GM08714 (cell line): ENCODE measurements around the gene AFF3.

ENCODE experiments used
- H3K4me3 ChIP-seq: fragments of 200-500 bp; sonication (Bioruptor generic); 2 replicates; pipeline ENCODE4 v1.5.1; 2014; ENCODE audit warnings: mild to moderate bottlenecking, low read length, inconsistent platforms
- ZNF274 ChIP-seq: IDR thresholded peaks from 2 replicates; pipeline ENCODE4 v1.6.1; 2012; ENCODE audit warnings: mild to moderate bottlenecking, low read depth, low read length

The AFF3 gene

DNA sequence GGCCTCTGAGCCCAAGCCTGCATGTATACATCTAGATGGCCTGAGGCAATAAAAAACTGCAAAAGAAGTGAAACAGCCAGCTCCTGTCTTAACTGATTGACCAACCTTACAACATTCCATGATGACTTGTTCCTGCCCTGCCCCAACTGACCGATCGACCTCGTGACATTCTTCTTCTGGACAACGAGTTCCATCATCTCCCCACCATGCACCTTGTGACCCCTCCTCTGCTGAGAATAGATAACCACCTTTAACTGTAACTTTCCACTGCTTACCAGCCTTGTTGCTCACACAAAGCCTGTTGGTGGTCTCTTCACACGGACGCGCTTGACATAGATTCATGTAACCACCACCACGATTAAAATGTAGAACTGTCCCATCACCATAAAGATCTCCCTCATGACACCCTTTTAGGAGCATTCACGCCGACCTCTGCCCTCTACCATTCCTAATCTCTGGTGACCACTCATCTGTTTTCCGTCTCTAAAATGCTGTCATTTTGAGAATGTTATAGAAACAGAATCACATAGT is 532.5 kb downstream of the AFF3 start:
- no peak overlapping the region for H3K4me3 ChIP-seq
- TF ChIP-seq ZNF274 = no peak

DNA sequence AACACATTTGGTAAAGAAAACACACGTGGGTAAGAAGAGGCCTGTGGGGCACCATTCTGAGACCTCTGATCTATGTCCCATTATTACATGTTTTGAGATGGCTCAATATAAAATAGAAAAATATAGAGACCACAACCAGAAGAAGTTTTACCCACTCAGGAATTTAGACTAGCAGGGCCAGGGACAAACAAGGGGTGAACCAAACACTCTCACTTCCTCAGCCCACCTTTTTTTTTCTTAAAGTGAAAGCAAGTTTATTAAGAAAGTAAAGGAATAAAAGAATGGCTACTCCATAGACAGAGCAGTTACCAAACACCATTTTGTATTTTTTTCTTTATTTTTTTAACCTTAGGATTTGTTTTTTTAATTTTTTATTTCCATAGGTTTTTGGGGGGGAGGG is 533.5 kb downstream of the AFF3 start:
- TF ChIP-seq ZNF274 = no peak
- H3K4me3 ChIP-seq = no peak overlapping the region

DNA sequence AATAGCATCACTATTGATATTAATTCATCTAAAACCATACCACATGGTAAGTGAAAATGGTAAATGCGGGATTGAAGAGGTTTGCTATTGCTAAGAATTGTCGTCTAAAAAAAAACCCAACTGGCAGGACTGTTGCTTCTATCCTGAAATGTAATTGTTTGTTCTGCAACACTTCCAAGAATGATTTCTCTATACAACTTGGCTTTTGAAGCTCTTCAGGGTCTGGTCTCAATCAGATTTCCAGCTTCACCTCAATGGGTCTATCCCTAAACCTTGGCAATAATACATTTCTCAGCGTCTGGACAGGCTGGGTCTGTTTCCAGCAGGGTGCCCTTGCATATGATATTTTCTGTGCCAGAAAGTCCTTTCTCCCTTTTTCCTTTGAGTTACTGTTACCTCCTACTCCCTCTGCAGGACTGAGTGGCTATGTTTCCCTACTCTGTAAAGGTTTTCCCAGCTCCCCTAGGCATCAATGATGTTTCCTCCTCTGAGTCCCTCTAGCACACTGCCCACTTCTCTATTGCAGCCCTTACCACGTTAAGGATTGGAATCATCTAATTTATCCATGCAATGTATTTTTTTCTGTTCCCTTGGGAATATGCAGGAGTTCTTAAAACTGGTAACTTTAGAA is 534.4 kb downstream of the AFF3 start:
- TF ChIP-seq ZNF274 = no peak
- no peak overlapping the region for H3K4me3 ChIP-seq

DNA sequence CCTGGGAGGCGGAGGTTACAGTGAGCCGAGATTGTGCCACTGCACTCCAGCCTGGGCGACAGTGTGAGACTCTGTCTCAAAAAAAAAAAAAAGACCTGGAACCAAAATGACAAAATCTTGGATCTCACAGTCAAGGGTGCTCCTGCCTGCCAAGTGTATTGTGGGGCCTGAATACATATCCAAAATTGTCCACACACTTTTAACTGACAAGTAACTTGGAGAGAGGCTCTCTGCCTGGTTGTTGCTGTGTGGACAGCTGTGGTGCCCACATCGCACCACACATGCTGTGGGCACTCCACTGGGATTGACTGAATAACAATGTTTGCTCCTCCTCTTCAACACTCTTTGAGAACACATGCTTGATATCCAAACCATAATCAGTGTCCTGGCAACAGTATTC is 534.9 kb downstream of the AFF3 start:
- TF ChIP-seq ZNF274 = no peak
- H3K4me3 ChIP-seq = no peak overlapping the region

DNA sequence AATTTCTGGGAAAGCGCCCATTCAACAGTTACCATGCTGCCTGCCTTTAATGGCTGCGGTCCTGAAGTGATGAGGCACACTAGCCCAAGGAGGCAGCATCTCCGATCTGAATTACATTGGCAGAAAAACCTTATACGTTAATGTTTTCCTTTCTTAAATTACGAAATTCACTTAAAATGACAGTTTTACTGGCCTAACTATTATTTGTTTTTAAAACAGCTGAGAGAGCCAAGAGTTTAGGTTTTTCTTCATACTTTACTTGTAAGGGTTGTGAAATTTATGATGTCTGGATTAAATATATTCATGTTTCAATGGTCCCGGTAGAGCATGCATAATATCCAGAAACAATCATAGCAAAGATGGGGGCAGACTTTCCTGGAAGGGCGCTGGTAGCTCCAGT is 537.4 kb downstream of the AFF3 start:
- no peak overlapping the region for H3K4me3 ChIP-seq
- no peak for TF ChIP-seq ZNF274

DNA sequence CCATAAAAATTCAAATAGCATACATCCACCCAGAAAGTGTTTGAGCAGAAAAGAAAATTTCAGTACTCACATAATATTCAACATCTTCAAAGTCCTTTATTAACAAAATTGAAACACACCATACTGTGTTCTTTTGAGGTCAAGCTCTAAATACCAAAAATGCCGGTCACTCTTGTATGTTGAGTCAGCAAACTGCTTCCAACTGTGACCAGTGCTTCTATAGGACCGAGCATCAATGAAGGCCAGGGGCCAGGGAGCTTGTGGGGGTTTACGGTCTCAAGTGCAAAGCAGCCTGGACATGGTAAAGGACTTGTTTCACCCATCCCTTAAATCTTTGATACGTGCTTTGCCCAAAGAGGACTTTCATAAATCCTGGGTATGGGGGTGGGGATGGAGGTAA is 539.9 kb downstream of the AFF3 start:
- no peak for TF ChIP-seq ZNF274
- H3K4me3 ChIP-seq = no peak overlapping the region

DNA sequence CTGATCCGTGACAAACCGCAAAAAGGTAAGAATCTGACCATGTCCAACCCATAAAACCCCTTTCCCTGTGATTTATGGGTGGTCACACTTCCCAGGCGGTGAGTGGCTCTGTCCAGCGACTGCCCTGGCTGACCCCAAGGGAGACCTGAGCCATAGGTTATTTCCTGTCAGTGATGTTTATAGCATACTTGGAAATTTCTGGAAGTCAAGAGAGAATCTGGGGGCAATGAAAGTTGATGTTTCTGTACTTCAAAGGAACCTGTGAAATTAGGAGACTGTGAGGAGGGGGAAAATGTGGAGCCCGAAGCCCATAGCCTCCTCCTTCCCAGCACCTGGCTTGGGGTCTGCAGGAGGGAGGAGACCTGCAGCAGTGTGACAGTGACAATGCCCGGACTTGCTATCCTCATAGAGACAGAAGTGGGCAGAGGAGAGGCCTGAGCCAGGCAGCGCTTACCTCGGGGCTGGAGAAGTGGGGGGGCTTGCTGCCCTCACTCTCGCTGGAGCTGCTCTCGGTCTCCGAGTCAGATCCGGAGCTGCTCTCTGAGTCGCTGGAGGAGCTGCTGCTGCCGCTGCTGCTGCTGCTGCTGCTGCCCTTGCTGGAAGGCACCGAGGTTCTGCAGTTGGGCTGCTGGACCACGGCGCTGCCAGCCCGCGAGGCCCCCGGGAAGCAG is 541.3 kb downstream of the AFF3 start:
- H3K4me3 ChIP-seq = no peak overlapping the region
- no peak for TF ChIP-seq ZNF274

DNA sequence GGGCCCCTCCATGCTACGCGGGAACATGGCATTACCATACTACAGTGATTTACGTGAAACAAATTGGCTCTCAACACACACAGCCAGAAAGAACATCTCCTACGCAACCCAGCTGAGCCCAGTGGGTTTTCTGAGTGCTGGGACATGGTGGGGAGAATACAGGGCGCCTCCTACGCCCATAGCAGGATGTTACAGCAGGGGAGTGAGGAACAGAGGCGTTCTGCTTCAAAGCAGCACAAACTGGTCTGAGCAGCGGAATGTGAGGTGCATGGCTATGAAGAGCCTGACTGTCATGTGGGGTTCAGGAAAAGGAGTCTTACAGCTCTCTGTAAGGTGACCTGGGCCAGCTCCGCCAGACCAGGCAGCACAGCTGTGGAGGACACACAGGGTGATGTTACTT is 543.9 kb downstream of the AFF3 start:
- H3K4me3 ChIP-seq = no peak overlapping the region
- TF ChIP-seq ZNF274 = no peak

DNA sequence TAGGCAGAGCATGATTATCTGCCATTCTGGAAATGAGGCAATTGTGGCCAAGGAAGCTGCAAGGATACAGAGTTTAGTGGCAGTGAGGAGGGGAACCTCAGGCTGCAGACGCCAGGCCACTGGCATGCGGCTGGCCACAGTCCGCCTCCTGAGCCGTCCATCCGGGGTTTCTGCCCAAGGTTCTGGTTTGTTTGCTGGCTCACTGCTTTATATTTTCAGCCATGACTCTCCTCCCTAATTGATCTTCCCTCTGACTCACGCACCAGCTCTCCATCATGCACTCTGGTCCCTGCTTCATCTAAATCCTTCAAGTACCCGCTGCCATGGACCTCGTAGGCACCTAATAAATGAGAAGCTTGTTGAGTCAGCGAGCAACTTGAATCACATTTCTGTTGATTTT is 544.8 kb downstream of the AFF3 start:
- no peak for TF ChIP-seq ZNF274
- no peak overlapping the region for H3K4me3 ChIP-seq

DNA sequence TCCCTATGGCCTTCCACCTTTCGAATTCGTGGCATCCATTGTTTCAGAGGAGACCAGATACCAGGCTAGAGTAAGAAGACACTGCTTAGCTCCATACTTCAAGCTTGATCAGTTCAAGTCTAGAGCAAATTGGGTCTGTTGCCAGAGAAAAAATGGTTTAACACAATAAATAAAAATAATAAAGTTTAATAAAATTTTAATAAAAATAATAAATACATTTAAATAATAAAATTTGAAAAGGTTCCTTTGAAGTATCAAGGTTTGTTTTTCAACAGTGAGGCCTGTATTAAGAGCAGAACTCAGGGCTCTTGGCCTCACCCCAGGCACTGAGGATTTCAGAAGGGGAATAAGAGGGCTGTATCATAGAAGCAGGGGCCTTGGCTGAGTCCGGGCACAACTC is 547.0 kb downstream of the AFF3 start:
- TF ChIP-seq ZNF274 = no peak
- H3K4me3 ChIP-seq = no peak overlapping the region

DNA sequence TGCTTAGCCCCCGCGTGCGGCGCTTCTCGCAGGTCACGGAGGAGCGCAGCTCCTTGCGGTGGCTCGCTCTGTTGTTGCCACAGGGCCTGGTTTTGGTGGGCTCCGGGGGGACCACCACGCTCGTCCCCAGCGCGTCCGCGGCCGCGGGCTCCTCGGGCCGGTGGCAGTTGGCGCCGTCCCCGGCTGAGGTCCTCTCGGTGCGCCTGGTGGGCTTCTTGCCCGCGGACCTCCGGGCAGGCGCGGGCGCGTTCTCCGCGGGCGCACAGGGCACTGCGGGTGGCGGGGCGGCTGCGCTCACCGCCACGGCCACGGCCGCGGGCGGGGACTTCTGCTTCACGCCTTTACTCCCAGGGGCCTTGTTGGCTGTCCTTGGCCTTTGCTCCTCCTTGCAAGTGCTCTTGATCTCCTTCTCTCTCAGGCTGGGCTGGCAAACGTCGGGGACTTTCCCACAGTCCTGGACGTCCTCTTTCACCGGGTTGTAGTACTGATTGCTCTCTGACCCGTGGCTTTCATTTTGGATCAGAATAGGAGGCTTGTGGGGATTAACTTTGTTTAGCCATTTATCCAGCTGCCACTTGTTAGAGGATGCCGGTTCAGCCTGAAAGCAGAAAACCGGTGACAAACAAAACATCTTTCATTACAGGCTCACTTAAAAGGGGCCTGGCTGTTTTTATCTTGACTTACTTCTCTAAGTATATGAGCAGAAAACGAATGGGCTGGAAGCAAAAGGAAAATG is 548.5 kb downstream of the AFF3 start:
- TF ChIP-seq ZNF274 = no peak
- no peak overlapping the region for H3K4me3 ChIP-seq

DNA sequence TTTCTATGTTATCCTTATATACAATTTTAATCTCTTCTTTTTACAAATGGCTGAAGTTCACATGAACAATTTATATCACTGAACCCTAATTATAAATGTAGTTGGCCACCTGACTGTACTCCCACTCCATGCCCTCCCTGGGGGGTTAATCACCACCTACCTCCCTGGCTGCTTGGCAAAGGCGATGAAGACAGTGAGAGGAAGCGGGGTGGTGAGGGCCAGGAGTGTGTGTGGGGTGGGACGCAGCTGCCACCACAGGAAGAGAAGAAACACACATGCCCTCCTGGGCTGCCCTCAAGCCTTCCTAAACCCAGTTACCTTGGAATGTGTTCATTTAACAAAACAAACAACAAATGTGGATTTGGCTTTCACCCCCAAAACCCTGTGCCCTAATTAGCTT is 565.6 kb downstream of the AFF3 start:
- TF ChIP-seq ZNF274 = no peak

DNA sequence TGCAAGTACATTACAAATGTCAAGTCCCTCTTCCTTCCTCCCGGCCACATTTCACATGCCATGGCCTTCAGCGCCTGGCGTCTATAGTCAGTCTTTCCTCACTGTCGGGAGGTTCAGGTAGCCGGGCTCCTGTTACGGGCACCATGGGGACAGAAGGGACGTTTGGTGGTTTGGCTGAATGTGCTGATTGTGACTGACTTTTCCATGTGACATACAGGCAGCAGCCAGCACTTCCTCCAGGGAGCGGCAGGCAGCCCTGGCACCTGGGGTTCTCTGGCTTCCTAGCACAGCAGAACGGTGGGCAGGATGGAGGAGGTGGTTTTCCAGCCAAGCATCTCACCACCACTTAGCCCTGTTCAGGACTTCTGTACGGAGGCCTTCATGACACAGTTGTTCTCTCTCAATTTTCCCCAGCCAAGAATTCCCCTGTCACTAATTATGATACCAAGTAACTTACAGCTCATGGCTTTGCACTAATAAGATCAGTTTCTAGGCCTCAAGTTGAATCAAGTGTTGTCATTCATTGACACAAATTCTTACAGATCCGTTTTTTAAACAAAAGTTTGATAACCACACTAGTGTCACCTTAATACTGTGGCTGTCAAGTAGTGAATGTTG is 568.6 kb downstream of the AFF3 start:
- no peak for TF ChIP-seq ZNF274

More for the DNA sequence above, 565.6 kb downstream of the AFF3 start:
- no peak overlapping the region for H3K4me3 ChIP-seq

DNA sequence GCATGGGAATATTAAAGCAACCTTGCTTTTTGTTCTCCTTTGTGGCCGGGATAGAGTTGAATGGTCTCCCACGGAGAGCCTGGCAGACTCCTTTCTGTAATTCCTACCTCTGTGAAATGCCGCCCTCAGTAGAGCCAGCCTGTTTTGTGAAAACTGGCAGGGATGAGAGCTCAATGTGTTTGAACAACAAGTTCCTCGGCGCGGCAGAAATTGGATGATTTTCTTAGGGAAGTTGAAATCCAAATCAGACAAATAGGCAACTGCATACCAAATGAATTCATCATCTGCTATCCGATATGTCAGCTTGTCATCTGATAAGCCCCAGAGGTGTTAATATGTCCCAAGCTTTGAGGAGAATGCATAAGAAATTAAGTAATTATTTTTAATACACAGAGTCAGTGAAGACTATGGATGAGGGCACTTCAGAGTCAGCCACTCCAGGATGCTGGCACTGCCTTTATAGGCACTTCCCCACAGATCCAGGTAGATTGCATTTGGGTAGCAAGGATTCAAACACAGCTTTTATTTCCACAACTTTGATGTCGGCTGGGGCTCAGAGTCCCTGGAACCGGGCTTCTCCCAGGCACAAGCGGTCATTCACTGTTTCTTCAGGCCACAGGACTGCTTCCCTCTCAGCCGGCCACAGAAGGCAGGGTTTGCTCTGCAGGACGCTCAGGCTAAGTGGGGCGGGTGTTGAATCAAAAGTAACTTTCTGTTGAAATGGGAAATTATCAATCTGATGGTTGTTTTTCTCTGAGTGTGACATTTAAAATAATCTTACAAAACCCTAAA is 569.8 kb downstream of the AFF3 start:
- H3K4me3 ChIP-seq = no peak overlapping the region
- no peak for TF ChIP-seq ZNF274

More for the DNA sequence above, 568.6 kb downstream of the AFF3 start:
- H3K4me3 ChIP-seq = no peak overlapping the region

DNA sequence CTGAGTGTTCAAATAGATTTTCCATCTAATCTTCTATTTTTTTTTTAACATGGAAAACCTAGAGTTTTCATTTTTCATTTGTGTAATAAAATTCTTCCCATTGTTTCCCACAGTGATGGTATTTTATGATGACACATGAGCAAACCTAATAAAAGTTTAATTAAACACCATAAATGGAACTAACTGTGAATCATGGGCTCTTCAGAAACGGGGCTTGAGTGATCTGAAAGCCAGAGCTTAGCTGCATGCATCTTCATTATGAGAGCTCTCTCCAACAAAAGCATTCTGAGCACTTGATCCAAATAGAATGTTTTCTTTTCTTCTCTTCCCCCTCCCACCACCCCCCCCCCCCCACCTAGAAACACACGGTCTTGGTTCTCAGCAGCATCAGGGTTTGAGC is 570.4 kb downstream of the AFF3 start:
- TF ChIP-seq ZNF274 = no peak

More for the DNA sequence above, 570.4 kb downstream of the AFF3 start:
- no peak overlapping the region for H3K4me3 ChIP-seq
